GM18867 (cell line): ENCODE data around the gene MED13L.
"Not testable (repeated sequence)": the region's sequence is repeated elsewhere in the genome, so short reads cannot be mapped to it uniquely, and the experiment has no call there.

Experiments used
- ATAC-seq: cut with Tn5 transposase; IDR thresholded peaks from one replicate; pipeline ENCODE4 v1.9.1; 2021; ENCODE audit warnings: mild to moderate bottlenecking, moderate library complexity; ENCODE audit not compliant: unreplicated experiment

MED13L gene

GRCh38 chr12:116303929-116304328 is 26.4 kb upstream of the MED13L start:
- ATAC-seq: no peak

- no peak for ATAC-seq
These were observed 25.6 kb upstream of the MED13L start for GRCh38 chr12:116303066-116303465.

GRCh38 chr12:116302166-116303058 is 24.9 kb upstream of the MED13L start:
- no peak for ATAC-seq

- no peak for ATAC-seq
These were observed 24.1 kb upstream of the MED13L start for GRCh38 chr12:116301621-116302020.

GRCh38 chr12:116299665-116300328 is 22.3 kb upstream of the MED13L start:
- ATAC-seq: no peak

- no peak for ATAC-seq
These were observed 21.6 kb upstream of the MED13L start for GRCh38 chr12:116299064-116299463.

- ATAC-seq: no peak
These were observed 21.1 kb upstream of the MED13L start for GRCh38 chr12:116298578-116298977.

GRCh38 chr12:116297224-116297834 is 19.8 kb upstream of the MED13L start:
- no peak for ATAC-seq

GRCh38 chr12:116295327-116296263 is 18.1 kb upstream of the MED13L start:
- ATAC-seq: no peak

GRCh38 chr12:116294454-116295165 is 17.1 kb upstream of the MED13L start:
- no peak for ATAC-seq

GRCh38 chr12:116293687-116294453 is 16.4 kb upstream of the MED13L start:
- ATAC-seq: no peak

- no peak for ATAC-seq
These were observed 13.7 kb upstream of the MED13L start for GRCh38 chr12:116291218-116291617.

- ATAC-seq: no peak
These were observed 11.2 kb upstream of the MED13L start for GRCh38 chr12:116288735-116289134.

GRCh38 chr12:116287842-116288301 is 10.4 kb upstream of the MED13L start:
- ATAC-seq: no peak

- no peak for ATAC-seq
These were observed 6.9 kb upstream of the MED13L start for GRCh38 chr12:116284396-116284795.

GRCh38 chr12:116283881-116284280 is 6.4 kb upstream of the MED13L start:
- ATAC-seq: not testable (repeated sequence)

- ATAC-seq: no peak
These were observed 5.1 kb upstream of the MED13L start for GRCh38 chr12:116282371-116283286.
